ENCODE measurements around the gene COL6A1.

COL6A1 gene, protein sequence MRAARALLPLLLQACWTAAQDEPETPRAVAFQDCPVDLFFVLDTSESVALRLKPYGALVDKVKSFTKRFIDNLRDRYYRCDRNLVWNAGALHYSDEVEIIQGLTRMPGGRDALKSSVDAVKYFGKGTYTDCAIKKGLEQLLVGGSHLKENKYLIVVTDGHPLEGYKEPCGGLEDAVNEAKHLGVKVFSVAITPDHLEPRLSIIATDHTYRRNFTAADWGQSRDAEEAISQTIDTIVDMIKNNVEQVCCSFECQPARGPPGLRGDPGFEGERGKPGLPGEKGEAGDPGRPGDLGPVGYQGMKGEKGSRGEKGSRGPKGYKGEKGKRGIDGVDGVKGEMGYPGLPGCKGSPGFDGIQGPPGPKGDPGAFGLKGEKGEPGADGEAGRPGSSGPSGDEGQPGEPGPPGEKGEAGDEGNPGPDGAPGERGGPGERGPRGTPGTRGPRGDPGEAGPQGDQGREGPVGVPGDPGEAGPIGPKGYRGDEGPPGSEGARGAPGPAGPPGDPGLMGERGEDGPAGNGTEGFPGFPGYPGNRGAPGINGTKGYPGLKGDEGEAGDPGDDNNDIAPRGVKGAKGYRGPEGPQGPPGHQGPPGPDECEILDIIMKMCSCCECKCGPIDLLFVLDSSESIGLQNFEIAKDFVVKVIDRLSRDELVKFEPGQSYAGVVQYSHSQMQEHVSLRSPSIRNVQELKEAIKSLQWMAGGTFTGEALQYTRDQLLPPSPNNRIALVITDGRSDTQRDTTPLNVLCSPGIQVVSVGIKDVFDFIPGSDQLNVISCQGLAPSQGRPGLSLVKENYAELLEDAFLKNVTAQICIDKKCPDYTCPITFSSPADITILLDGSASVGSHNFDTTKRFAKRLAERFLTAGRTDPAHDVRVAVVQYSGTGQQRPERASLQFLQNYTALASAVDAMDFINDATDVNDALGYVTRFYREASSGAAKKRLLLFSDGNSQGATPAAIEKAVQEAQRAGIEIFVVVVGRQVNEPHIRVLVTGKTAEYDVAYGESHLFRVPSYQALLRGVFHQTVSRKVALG

DNA sequence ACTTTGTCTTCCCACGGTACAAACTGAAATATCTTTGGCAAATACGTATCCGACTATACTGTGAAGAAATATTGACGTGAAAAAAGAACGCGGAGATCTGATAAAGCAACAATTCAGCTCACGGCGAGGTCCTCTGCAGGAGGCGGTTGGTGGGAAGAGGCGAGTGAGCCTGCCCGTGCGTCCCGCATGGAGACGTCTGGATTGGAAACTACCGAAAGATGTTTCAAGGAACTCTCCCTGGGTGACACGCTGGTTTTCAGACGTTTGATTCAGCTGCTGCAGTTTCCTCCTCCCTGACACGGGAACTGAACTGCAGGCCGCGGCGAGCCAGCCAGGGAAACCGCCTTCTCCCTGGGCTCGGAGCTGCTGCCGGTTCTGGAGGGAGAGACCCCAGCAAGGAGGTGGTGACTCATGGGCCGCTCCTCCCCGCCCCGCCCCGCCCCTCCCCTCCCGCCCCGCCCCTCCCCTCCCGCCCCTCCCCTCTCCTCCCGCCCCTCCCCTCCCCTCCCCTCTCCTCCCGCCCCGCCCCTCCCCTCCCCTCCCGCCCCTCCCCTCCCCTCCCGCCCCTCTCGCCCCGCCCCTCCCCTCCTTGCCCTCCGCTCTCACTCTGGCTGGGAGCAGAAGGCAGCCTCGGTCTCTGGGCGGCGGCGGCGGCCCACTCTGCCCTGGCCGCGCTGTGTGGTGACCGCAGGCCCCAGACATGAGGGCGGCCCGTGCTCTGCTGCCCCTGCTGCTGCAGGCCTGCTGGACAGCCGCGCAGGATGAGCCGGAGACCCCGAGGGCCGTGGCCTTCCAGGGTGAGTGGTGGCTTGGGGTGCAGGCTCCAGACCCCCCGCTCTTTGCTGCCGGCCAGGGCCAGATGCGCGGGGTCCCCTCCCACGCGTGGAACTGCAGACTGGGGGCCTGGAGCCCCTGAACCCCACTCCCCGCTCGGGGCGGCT lies at the start of gene COL6A1:
Gene COL6A1 (plus strand): TSS at position 620 of the 941 bp plus-strand sequence. CDS start 81 bp downstream, at position 701.
- peak in 1 of 2 donors; percentile 21 for DNase-seq (ENCODE audit: low read depth in 2 of 2)

- DNase-seq (ENCODE audit: low read depth in 2 of 2): no peak
Measured at GRCh38 chr21:45932922-45933502, 48.6 kb upstream of the COL6A1 start.

- DNase-seq (ENCODE audit: low read depth in 2 of 2): no peak
Measured at GRCh38 chr21:45934085-45934484, 47.5 kb upstream of the COL6A1 start.

GRCh38 chr21:45934554-45934953 lies 47.0 kb upstream of the COL6A1 start:
- no peak for DNase-seq (ENCODE audit: low read depth in 2 of 2)

DNA sequence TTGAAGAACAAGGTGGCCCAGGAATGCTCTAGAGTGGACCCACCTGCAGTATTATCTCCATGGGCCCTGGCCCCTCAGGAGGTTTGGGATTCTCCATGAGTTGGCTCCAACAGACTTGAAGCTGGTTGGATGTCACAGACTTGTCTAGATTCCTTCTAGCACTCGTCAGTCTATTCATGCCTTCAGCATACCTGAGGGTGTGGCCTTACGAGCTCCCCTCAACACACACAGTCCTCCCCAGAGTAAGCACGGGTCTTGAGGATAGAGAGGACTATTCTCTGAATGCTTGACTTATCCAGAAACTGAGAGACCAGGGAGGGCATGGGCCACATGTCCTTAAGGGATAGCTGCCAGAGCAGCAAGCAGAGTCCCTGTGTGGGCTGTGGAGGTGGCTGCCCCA lies 45.9 kb upstream of the COL6A1 start:
- DNase-seq (ENCODE audit: low read depth in 2 of 2): no peak

- no peak for DNase-seq (ENCODE audit: low read depth in 2 of 2)
Measured at GRCh38 chr21:45937721-45938452, 43.7 kb upstream of the COL6A1 start.

GRCh38 chr21:45938453-45938755 lies 43.2 kb upstream of the COL6A1 start:
- no peak for DNase-seq (ENCODE audit: low read depth in 2 of 2)

DNA sequence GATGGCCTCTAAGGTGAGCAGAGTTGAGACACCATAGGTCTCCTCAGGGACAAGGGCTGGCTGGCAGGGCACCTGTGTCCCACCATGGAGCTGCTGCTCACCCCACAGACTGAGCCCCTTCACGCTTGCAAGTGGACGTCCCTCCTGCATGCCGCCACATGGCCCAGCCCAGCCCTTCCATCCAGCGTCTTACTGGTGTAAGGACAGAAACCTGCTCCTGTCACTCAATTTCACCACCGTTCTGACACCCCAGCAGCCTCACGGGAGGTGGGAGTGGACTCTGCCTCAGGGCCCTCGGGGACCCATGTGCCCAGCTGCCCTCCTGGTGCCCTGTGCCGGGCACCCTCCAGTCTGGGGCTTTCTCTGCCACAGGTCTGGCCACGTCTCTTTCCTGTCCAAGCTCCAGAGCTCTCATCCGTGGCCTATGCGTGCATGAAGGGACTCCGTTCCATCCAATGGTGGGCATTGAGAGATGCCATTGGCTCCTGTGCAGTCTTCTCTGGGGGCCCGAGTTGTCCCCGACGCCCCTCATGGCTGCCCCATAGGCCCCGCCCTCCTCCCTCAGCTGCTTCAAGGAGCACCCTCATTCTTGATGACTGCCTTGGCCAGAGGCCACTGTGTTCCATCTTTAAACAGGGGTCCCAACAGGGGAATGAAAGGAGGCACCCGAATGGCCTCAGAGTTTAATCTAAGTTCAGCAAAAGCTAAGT lies 42.6 kb upstream of the COL6A1 start:
- no peak for DNase-seq (ENCODE audit: low read depth in 2 of 2)

DNA sequence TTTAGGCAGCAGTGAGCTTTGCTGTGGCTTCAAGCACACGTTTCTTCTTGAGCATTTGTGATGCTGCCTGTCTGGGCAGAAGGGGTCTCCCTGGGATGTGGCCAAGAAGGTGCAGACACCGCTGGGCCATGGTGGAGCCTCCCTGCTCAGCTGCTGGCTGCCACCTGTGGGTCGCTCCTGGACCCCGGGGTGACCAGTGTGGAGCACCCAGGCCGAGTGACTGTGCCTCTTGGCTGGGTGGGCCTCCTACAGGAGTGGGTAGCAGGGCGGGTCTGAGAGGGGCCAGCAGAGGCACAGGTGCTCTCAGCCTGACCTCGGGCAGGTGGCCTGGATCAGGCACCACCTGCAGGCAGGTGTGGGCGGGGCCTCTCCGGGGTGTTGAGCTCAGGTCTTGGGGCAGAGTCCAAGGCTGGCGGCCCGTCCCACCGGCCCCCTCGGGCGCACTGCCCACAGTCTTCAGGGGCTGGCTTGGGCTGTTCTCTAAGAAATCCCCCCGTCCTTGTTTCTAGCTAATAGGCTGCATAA lies 42.0 kb upstream of the COL6A1 start:
- DNase-seq (ENCODE audit: low read depth in 2 of 2): no peak

- no peak for DNase-seq (ENCODE audit: low read depth in 2 of 2)
Measured at GRCh38 chr21:45940091-45940490, 41.5 kb upstream of the COL6A1 start.

DNA sequence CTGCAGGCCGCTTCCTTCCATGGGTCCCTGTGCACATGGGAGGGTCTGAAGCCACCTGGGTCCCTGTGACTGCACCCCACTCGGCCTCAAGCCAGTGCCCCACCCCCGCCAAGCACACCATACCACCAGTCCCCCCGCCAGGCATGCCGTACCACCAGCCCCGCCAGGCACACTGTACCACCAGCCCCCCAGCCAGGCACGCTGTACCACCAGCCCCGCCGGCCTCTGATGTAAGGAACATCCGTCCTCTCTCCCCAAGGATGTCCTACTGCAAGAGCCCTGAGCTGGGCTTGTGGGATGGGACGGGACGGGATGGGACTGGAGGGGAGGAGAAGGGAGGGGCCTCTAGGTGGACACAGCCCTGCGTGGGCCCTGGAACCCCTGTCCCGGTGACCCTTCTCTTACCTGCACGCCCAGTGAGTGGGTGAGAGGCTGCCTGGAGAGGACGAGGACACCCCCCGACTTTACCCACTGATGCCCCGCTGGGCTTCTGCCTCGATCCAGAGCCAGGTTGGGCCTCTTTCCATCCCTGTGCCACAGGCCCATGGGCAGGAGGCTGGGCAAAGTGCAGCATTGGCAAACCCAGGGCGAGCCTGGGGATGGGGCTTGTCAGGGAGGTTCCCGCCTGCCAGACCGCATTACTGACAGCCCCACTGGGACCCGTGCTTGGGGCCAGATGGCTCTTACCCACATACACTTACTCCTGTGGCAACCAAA lies 40.8 kb upstream of the COL6A1 start:
- no peak for DNase-seq (ENCODE audit: low read depth in 2 of 2)

- DNase-seq (ENCODE audit: low read depth in 2 of 2): no peak
Measured at GRCh38 chr21:45941338-45941710, 40.2 kb upstream of the COL6A1 start.

GRCh38 chr21:45941717-45942546 lies 39.6 kb upstream of the COL6A1 start:
- DNase-seq (ENCODE audit: low read depth in 2 of 2): no peak

DNA sequence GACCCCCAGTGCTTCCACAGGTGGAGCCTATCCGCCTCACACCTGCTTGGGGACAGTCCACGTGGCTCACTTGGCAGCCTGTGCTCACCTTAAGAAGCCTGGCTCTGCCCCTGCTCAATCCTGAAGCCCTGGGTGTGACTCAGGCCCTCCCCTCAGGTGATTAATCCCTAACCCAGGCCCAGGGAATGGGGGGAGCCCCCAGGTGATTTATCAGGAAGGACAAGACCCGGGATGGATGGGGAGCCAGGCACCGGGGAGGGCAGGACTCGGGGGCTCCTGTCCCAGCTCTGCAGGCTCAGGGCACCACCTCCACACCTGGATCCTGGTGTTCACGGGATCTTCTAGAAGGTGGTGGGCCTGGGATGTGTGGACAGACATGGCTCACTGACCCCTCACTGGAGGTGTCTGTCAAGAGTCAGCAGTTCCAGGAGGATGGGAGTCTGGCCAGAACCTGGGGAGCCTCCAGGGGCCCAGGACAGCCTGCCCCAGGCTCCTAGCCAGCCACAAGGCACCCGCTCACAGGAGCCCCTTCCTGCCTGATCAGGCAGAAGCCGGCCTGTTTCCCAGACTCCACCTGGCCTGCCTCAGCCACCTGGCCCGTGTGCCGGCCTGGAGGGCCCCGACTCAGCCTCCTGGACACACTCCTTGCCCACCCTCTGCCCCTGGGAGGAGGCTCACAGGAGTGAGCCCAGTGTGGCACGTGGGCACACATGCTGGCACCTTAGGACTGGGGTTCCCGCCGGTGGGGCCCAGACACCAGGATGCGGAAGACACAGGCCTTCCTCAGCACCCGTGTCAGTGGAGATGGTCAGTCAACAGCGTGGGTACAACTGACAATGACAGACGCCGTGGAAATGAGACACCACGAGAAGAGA lies 38.6 kb upstream of the COL6A1 start:
- DNase-seq (ENCODE audit: low read depth in 2 of 2): no peak

DNA sequence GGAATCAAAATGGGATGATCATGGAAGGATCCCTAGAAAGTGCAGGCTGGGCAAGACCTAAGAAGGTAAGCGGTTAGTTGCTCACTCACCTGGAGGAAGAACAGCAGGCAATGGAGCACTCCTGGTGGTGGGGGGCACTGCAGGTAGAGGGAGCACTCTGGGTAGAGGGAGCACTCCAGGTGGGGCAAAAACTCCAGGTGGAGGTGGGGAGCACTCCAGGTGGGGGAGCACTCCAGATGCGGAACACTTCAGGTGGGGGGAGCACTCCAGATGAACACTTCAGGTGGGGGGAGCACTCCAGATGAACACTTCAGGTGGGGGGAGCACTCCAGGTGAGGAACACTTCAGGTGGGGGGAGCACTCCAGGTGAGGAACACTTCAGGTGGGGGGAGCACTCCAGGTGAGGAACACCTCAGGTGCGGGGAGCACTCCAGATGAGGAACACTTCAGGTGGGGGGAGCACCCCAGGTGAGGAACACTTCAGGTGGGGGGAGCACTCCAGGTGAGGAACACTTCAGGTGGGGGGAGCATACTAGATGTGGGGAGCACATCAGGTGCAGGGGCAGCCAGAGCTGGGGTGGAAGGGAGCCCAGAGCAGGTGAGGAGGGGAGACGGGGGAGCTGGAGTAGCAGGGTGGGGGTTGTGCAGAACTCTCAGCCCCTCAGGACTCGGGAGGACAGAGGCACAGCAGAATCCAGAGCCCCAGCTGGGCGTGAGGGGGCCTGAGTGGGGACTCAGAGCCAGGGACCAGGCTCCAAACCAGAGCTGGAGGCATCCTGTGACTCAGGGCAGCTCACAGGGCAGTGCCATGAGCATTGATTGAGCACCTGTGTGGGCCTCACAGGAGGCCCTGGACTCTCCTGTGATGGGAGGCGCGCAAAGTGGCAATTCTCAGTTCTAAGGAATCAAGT lies 37.7 kb upstream of the COL6A1 start:
- no peak for DNase-seq (ENCODE audit: low read depth in 2 of 2)

DNA sequence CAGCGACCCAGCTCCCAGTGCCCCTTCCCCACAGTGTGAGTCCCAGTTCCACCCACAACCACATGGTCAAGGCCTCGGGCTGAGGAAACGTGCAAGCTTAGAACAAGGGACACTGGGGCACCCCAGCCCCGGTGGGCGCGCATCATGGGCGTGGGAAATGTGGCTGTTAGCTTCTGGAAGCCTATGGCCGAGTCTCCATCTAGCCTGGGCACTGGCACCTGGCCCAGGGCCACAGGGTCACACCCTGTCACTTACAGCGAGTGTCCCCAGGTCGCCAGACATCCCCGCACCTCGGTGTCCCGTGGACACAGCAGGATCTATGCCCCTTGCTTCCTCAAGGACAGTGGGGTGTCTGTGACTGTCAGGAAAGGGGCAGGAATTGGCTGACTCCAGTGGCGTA lies 37.0 kb upstream of the COL6A1 start:
- no peak for DNase-seq (ENCODE audit: low read depth in 2 of 2)

All from stimulated activated CD4-positive, alpha-beta T cell treated with anti-CD3 and anti-CD28 coated beads, Interleukin-1b, Interleukin-23, amount 100 ng/mL, for 1 hour (primary cell).